PC-3 (cell line): ENCODE data around the gene FKBP14. TPM values are rescaled to one million over a fixed set of nuclear protein-coding genes. Genes with fewer than 3 reads are reported as not detected.

Source experiments
- ATAC-seq: fragments of 200-7000 bp; cut with Tn5 transposase; 2 replicates; pipeline ENCODE4 v1.9.1; 2020; ENCODE audit warnings: mild to moderate bottlenecking, moderate library complexity
- Bru-seq: library from RNA; stranded (reverse); fragments of 400-500 nt; gene quantifications from one replicate; lab custom pipeline; 2021; lab: Mats Ljungman, UMichigan
- BruChase-seq, 2 experiments: library from RNA; stranded (reverse); fragments of 400-500 nt; gene quantifications; one replicate each; lab custom pipeline; 2021; lab: Mats Ljungman, UMichigan
- BruUV-seq: library from RNA; stranded (reverse); fragments of 400-500 nt; replicated peaks from 2 replicates; lab custom pipeline; 2021; lab: Mats Ljungman, UMichigan
- CTCF ChIA-PET: fragments of 300-600 bp; sonication (Branson Sonifier 250); formaldehyde crosslinking; loops from one replicate; lab custom pipeline; 2022; ENCODE audit warnings: antibody characterized with exemption; lab: Charles Lee
- POLR2A ChIA-PET: fragments of 300-600 bp; sonication (Branson Sonifier 250); formaldehyde crosslinking; loops from one replicate; lab custom pipeline; 2022; ENCODE audit warnings: antibody characterized with exemption; ENCODE audit not compliant: unreplicated experiment; lab: Charles Lee
- DNase-seq: peaks from one replicate; pipeline ENCODE4 v3.0.0-alpha.2; 2015
- H2AFZ ChIP-seq: fragments of 300-600 bp; sonication (generic); 2 replicates; pipeline ENCODE4 v1.6.0; 2016; ENCODE audit warnings: antibody characterized with exemption, low read length
- H3F3A ChIP-seq: fragments of 300-600 bp; sonication (generic); one replicate; pipeline ENCODE4 v1.6.0; 2017; ENCODE audit warnings: antibody characterized with exemption, low read length, control low read depth, mild to moderate bottlenecking; ENCODE audit not compliant: unreplicated experiment
- H3K27ac ChIP-seq: fragments of 300-600 bp; sonication (generic); 2 replicates; pipeline ENCODE4 v1.5.1; 2016; ENCODE audit warnings: mild to moderate bottlenecking, low read length
- H3K27me3 ChIP-seq: fragments of 300-600 bp; sonication (generic); 2 replicates; pipeline ENCODE4 v1.6.1; 2016; ENCODE audit warnings: low read length, mixed read lengths
- H3K36me3 ChIP-seq: fragments of 300-600 bp; sonication (generic); 2 replicates; pipeline ENCODE4 v1.6.1; 2016; ENCODE audit warnings: low read depth, mixed run types, low read length, mixed read lengths
- H3K4me1 ChIP-seq: fragments of 300-600 bp; sonication (generic); 2 replicates; pipeline ENCODE4 v1.5.1; 2016; ENCODE audit warnings: low read length; ENCODE audit not compliant: insufficient read depth
- H3K4me2 ChIP-seq: fragments of 300-600 bp; sonication (generic); 2 replicates; pipeline ENCODE4 v1.6.0; 2016; ENCODE audit warnings: low read length
- H3K4me3 ChIP-seq: fragments of 300-600 bp; sonication (generic); 2 replicates; pipeline ENCODE4 v1.5.1; 2016; ENCODE audit warnings: mild to moderate bottlenecking, low read length, mixed read lengths
- H3K79me2 ChIP-seq: fragments of 300-600 bp; sonication (generic); 2 replicates; pipeline ENCODE4 v1.6.1; 2017; ENCODE audit warnings: low read length, mixed read lengths
- H3K9ac ChIP-seq: fragments of 300-600 bp; sonication (generic); 2 replicates; pipeline ENCODE4 v1.6.0; 2016; ENCODE audit warnings: mild to moderate bottlenecking, low read length
- H3K9me2 ChIP-seq: fragments of 300-600 bp; sonication (generic); replicated peaks from 2 replicates; pipeline ENCODE4 v1.6.1; 2016; ENCODE audit warnings: mixed run types, low read length, mixed read lengths
- H3K9me3 ChIP-seq: fragments of 300-600 bp; sonication (generic); 2 replicates; pipeline ENCODE4 v1.6.1; 2016; ENCODE audit warnings: low read length, mixed read lengths
- H4K20me1 ChIP-seq: fragments of 300-600 bp; sonication (generic); 2 replicates; pipeline ENCODE4 v1.6.1; 2016; ENCODE audit warnings: low read length, mixed read lengths
- CTCF ChIP-seq: fragments of 300-600 bp; sonication (generic); conservative IDR thresholded peaks from 2 replicates; pipeline ENCODE4 v1.5.1; 2017; ENCODE audit warnings: antibody characterized with exemption, low read depth, mild to moderate bottlenecking, low read length
- EZH2 ChIP-seq: fragments of 300-600 bp; sonication (generic); IDR thresholded peaks from one replicate; pipeline ENCODE4 v1.6.1; 2017; ENCODE audit warnings: antibody characterized with exemption, mild to moderate bottlenecking, low read length; ENCODE audit not compliant: unreplicated experiment
- EZH2phosphoT487 ChIP-seq: fragments of 300-600 bp; sonication (generic); IDR thresholded peaks from 2 replicates; pipeline ENCODE4 v1.6.1; 2018; ENCODE audit warnings: mild to moderate bottlenecking, antibody characterized with exemption, low read length, borderline replicate concordance
- intact Hi-C: fragments of 100-400 bp; cut with micrococcal nuclease; formaldehyde crosslinking; loops from 2 replicates; pipeline ENCODE4 v1.9.0; 2023
- long read RNA-seq: library from polyadenylated mRNA; unstranded; transcript quantifications from one replicate; pipeline ENCODE4 v2.0.0, GENCODE V29; 2021; ENCODE audit not compliant: unreplicated experiment
- total RNA-seq: library from RNA; depleted of rRNA; stranded (reverse); fragments of >200 nt; gene quantifications from 2 replicates; pipeline ENCODE4 v1.2.3, GENCODE V29; 2014; rRNA removed

Gene FKBP14
- total RNA-seq (9.0 and 10.1 TPM in 2 replicates), Bru-seq, nascent RNA (percentile 93 among the genes with signal in this experiment), BruChase-seq, experiment 1, labeled RNA remaining after a 6-hour chase (percentile 95 among the genes with signal in this experiment), BruChase-seq, experiment 2, labeled RNA remaining after a 2-hour chase (percentile 88 among the genes with signal in this experiment)
- long read RNA-seq, full-length matches to known transcripts = 89 of 114 reads
- long read RNA-seq, partial matches to known transcripts = 0 of 114 reads
- long read RNA-seq, other reads (novel, unspliced or antisense) = 25 of 114 reads

- Histone ChIP-seq H3K4me1 (peaks cover 20% of the 10 kb centered on the region; the same call in 1 of the 2 replicates), H4K20me1 (0 out of 2 replicates have a peak, but pooled peaks cover 3% of the 10 kb centered on the region), H2AFZ (peak within 1 kb of the TSS; percentile 87), H3K9me2 (no peaks in the 10 kb centered on the region), H3K4me2 (peak within 1 kb of the TSS; percentile 94), H3K9me3 (no peaks in the 10 kb centered on the region), H3K27me3 (no peaks in the 10 kb centered on the region), H3K27ac (peak within 1 kb of the TSS; percentile 64), H3K79me2 (peaks cover 70% of the 10 kb centered on the region), H3F3A (no peaks in the 10 kb centered on the region), H3K4me3 (peak within 1 kb of the TSS; percentile 84), H3K9ac (peak within 1 kb of the TSS; percentile 75), H3K36me3 (no peaks in the 10 kb centered on the region)
- POLR2A ChIA-PET = no interaction called here
- DNase-seq (peak; percentile 98), ATAC-seq (peak; percentile 83)
- intact Hi-C loops = loop anchor here (1.0 to 5.0 kb wide), 4 partner anchors 31 to 146 kb away; no protein-coding TSS in a partner anchor
- TSS peak; percentile 79 for BruUV-seq
- CTCF ChIA-PET = interaction anchor here (0.9 kb wide), 1 partner anchor 24 kb away, joined by 3 read pairs; no protein-coding TSS in a partner anchor
- TF ChIP-seq EZH2phosphoT487 = no peak
- TF ChIP-seq CTCF = no peak
Observed at GRCh38 chr7:30026229-30027064, at the start of gene FKBP14. TSS of gene FKBP14 (minus strand) at chr7:30026702. CDS start at chr7:30026508, 194 bp downstream.

- ChIA-PET CTCF (interaction anchor here (0.5 to 1.0 kb wide), 7 partner anchors 32 to 326 kb away, joined by 3 to 6 read pairs (median 3); no protein-coding TSS in a partner anchor), POLR2A (no interaction called here)
- Histone ChIP-seq H3K4me3 (no peak overlapping the region), H2AFZ (no peak overlapping the region), H3K36me3 (peaks cover 2% of the 10 kb centered on the region; the same call in 1 of the 2 replicates), H3K4me2 (no peak overlapping the region), H3K9me3 (no peaks in the 10 kb centered on the region), H3F3A (no peaks in the 10 kb centered on the region), H4K20me1 (no peaks in the 10 kb centered on the region), H3K27me3 (no peaks in the 10 kb centered on the region), H3K9ac (no peak overlapping the region), H3K79me2 (no peaks in the 10 kb centered on the region), H3K27ac (no peak overlapping the region), H3K9me2 (no peaks in the 10 kb centered on the region), H3K4me1 (no peaks in the 10 kb centered on the region)
- BruUV-seq = no TSS peak
- intact Hi-C loops = loop anchor here (1.0 to 5.0 kb wide), 3 partner anchors 68 to 196 kb away; no protein-coding TSS in a partner anchor
- DNase-seq = peak; percentile 70
- peak; percentile 73 for ATAC-seq
- TF ChIP-seq EZH2 (no peak), CTCF (peak; percentile 78)
Observed at GRCh38 chr7:30074422-30075030, 48.0 kb upstream of the FKBP14 start.
